Measurements from ENCODE around the gene DXO. TPM values are rescaled to one million over a fixed set of nuclear protein-coding genes. Genes with fewer than 3 reads are reported as not detected.

Gene DXO
- total and polyA plus RNA-seq, 2 of the 4 experiments (the other 2 are of a cell fraction), result 9.3 to 21.4 TPM

- TF ChIP-seq MAFK (IDR thresholded peaks at IDR 0.05; ENCODE audit: low read depth, low read length), result no peak
Observed at GRCh38 chr6:31970604-31971271, 1.2 kb downstream of the DXO start (continued).

- Histone ChIP-seq H2AK5ac (ENCODE audit: low read depth, low read length) (0 out of 2 replicates have a peak overlapping the region, but pooled peaks have one; percentile 35), H3K4me1 (ENCODE audit: control insufficient read depth, insufficient read depth, low read length) (peaks cover 11% of the 10 kb centered on the region), H3K36me3 (ENCODE audit: control insufficient read depth, insufficient read depth, low read length) (peaks cover 48% of the 10 kb centered on the region), H4K20me1 (ENCODE audit: insufficient read depth, low read length) (no peaks in the 10 kb centered on the region), H3K9me1 (ENCODE audit: insufficient read depth, low read length) (peaks cover 6% of the 10 kb centered on the region; the same call in 1 of the 2 replicates), H3K4ac (ENCODE audit: low read depth, low read length) (no peak overlapping the region), H3K27me3 (ENCODE audit: control insufficient read depth, insufficient read depth, low read length) (no peaks in the 10 kb centered on the region), H3K9me3 (ENCODE audit: control insufficient read depth, insufficient read depth, low read length) (no peaks in the 10 kb centered on the region), H4K91ac (ENCODE audit: insufficient read depth, low read depth, low read length) (no peak overlapping the region), H3K9ac (ENCODE audit: low read depth, low read length) (no peak overlapping the region), H3K56ac (ENCODE audit: extremely low read depth, insufficient read depth, low read length) (no peak overlapping the region), H3K79me1 (ENCODE audit: low read depth in 1 of 2, low read length in 2 of 2) (peaks cover 19 to 52% of the 10 kb centered on the region in 2 experiments), H3K14ac (replicated peaks; ENCODE audit: low read depth, low read length) (no peak overlapping the region), H2BK15ac (ENCODE audit: low read depth, low read length) (no peak overlapping the region), H2AK9ac (replicated peaks; ENCODE audit: low read depth, low read length, poor library complexity) (peak overlapping the region; percentile 71), H2BK20ac (ENCODE audit: low read depth, low read length) (no peak overlapping the region), H3K27ac (ENCODE audit: insufficient read depth, low read length) (no peak overlapping the region), H3K23ac (ENCODE audit: low read depth, low read length) (no peak overlapping the region), H2BK5ac (ENCODE audit: low read depth, low read length, poor library complexity, severe bottlenecking) (no peak overlapping the region), H2AFZ (replicated peaks; ENCODE audit: low read length, poor library complexity) (no peak overlapping the region), H2BK120ac (ENCODE audit: low read depth, low read length) (no peak overlapping the region), H3K18ac (ENCODE audit: low read depth, low read length) (no peak overlapping the region), H4K8ac (ENCODE audit: low read depth in 2 of 2, low read length in 2 of 2) (no peak overlapping the region), H3K4me2 (ENCODE audit: low read depth, low read length) (peak overlapping the region; percentile 4; the same call in 1 of the 2 replicates), H3K4me3 (ENCODE audit: insufficient read depth, low read depth, low read length) (no peak overlapping the region), H4K5ac (ENCODE audit: low read depth, low read length) (no peak overlapping the region)
- ATAC-seq (ENCODE audit: low read depth) (no peak), DNase-seq (peak; percentile 55)
- in situ Hi-C loops (cut with MboI; ENCODE audit: low sequenced_read_pairs) (loop anchor here (10.0 kb wide), 2 partner anchors 145 to 205 kb away; partner anchors contain the start of genes AGPAT1 and RNF5), intact Hi-C loops (cut with micrococcal nuclease) (no loop called here), dilution Hi-C loops (cut with HindIII; ENCODE audit: low sequenced_read_pairs, unreplicated experiment) (no loop called here)
- no TSS peak for BruUV-seq (replicated peaks)
- ChIA-PET POLR2A (ENCODE audit: unreplicated experiment) (no interaction called here), CTCF (no interaction called here)
- WGBS, 2 experiments (ENCODE audit: extremely low coverage in 2 of 2, insufficient read length in 1 of 2), result 78% methylated on average over 6 of the region's 17 CpGs; no CpG with 5 or more reads in 1 of the 2 experiments
- TF ChIP-seq BHLHE40 (IDR thresholded peaks at IDR 0.05; ENCODE audit: low read depth, low read length), result no peak
- peak; percentile 55 for TF ChIP-seq NFE2L2 (IDR thresholded peaks at IDR 0.05; ENCODE audit: low read depth, low read length)
Observed at GRCh38 chr6:31969712-31970603, 2.0 kb downstream of the DXO start.
